SK-N-SH (cell line): Measurements from ENCODE around the gene IL6ST. TPM values are rescaled to one million over a fixed set of nuclear protein-coding genes. Genes with fewer than 3 reads are reported as not detected.

Source experiments
- CTCF ChIA-PET: fragments of 300-600, 350-600 bp; formaldehyde crosslinking; extraction: SDS; loops from one replicate; lab custom pipeline; 2021; lab: Yijun Ruan, JAX
- POLR2A ChIA-PET: fragments of 350-600 bp; sonication (Branson Sonifier 250); formaldehyde crosslinking; extraction: SDS; loops from one replicate; lab custom pipeline; 2020; ENCODE audit warnings: antibody characterized with exemption, inconsistent platforms; lab: Yijun Ruan, JAX
- DNase-seq: peaks from one replicate; pipeline ENCODE4 v3.0.0; 2012
- H2AFZ ChIP-seq: fragments of 200-600 bp; sonication (generic); 2 replicates; pipeline ENCODE4 v1.8.1; 2016; ENCODE audit warnings: antibody characterized with exemption, mild to moderate bottlenecking, low read depth
- H3F3A ChIP-seq: fragments of 200-600 bp; sonication (generic); replicated peaks from 2 replicates; pipeline ENCODE3; 2016; ENCODE audit warnings: antibody characterized with exemption, mild to moderate bottlenecking; ENCODE audit not compliant: insufficient read depth
- H3K27ac ChIP-seq, 2 experiments: fragments of 200-500 bp in 1 of 2; fragments of 200-600 bp in 1 of 2; sonication (Bioruptor generic) in 1 of 2; sonication (generic), shearing (Covaris generic) in 1 of 2; 2 replicates each; pipeline versions ENCODE4 v1.5.1 to v1.6.1; 2014 to 2016; ENCODE audit warnings: low read depth in 2 of 2, inconsistent platforms in 1 of 2, low read length in 1 of 2, mild to moderate bottlenecking in 1 of 2, mixed read lengths in 1 of 2
- H3K27me3 ChIP-seq: fragments of 200-600 bp; sonication (generic), shearing (Covaris generic); 2 replicates; pipeline ENCODE4 v1.6.1; 2016; ENCODE audit warnings: mixed run types; ENCODE audit not compliant: insufficient read depth
- H3K36me3 ChIP-seq, 2 experiments: fragments of 200-500 bp in 1 of 2; fragments of 200-600 bp in 1 of 2; sonication (Bioruptor generic) in 1 of 2; sonication (generic) in 1 of 2; replicated peaks in 1 of 2; 2 replicates each; pipeline versions ENCODE3 to v1.5.1; 2014 to 2016; ENCODE audit warnings: low read length in 1 of 2, mild to moderate bottlenecking in 1 of 2; ENCODE audit not compliant: insufficient read depth in 2 of 2, control insufficient read depth in 1 of 2
- H3K4me1 ChIP-seq, 2 experiments: fragments of 200-500 bp in 1 of 2; fragments of 200-600 bp in 1 of 2; sonication (Bioruptor generic) in 1 of 2; sonication (generic), shearing (Covaris generic) in 1 of 2; 2 replicates each; pipeline versions ENCODE4 v1.5.1 to v1.6.1; 2014 to 2016; ENCODE audit warnings: low read depth in 1 of 2, low read length in 1 of 2, mixed run types in 1 of 2; ENCODE audit not compliant: insufficient read depth in 2 of 2, control insufficient read depth in 1 of 2
- H3K4me2 ChIP-seq: fragments of 200-600 bp; sonication (generic), shearing (Covaris generic); 2 replicates; pipeline ENCODE4 v1.6.1; 2017; ENCODE audit warnings: mixed run types
- H3K4me3 ChIP-seq, 2 experiments: fragments of 200-500 bp in 1 of 2; fragments of 200-600 bp in 1 of 2; sonication (Bioruptor generic) in 1 of 2; sonication (generic), shearing (Covaris generic) in 1 of 2; 2 replicates each; pipeline versions ENCODE4 v1.5.1 to v1.8.1; 2014 to 2016; ENCODE audit warnings: low read depth in 2 of 2, inconsistent platforms in 1 of 2, low read length in 1 of 2, mild to moderate bottlenecking in 1 of 2, mixed read lengths in 1 of 2, moderate library complexity in 1 of 2
- H3K79me2 ChIP-seq: fragments of 200-600 bp; sonication (generic); 2 replicates; pipeline ENCODE4 v1.8.1; 2017; ENCODE audit warnings: mild to moderate bottlenecking; ENCODE audit not compliant: insufficient read depth
- H3K9ac ChIP-seq: fragments of 200-600 bp; sonication (generic); 2 replicates; pipeline ENCODE4 v1.6.1; 2017; ENCODE audit warnings: mixed run types
- H3K9me2 ChIP-seq: fragments of 200-600 bp; sonication (generic); 2 replicates; pipeline ENCODE4 v1.6.1; 2017; ENCODE audit warnings: mixed run types
- H3K9me3 ChIP-seq: fragments of 200-600 bp; sonication (generic); 2 replicates; pipeline ENCODE4 v1.6.1; 2017; ENCODE audit warnings: mixed run types, mild to moderate bottlenecking, moderate library complexity
- H4K20me1 ChIP-seq: fragments of 200-600 bp; sonication (generic); 2 replicates; pipeline ENCODE4 v1.6.1; 2017; ENCODE audit warnings: mild to moderate bottlenecking, mixed run types; ENCODE audit not compliant: insufficient read depth
- CHD2 ChIP-seq: fragments of 150-350 bp; IDR thresholded peaks from 2 replicates; pipeline ENCODE4 v1.6.1; 2018; ENCODE audit warnings: low read length; ENCODE audit not compliant: partially characterized antibody
- CTCF ChIP-seq: fragments of 200-600 bp; sonication (generic); IDR thresholded peaks from 2 replicates; pipeline ENCODE4 v1.6.1; 2017; ENCODE audit warnings: antibody characterized with exemption, mild to moderate bottlenecking, moderate library complexity
- EP300 ChIP-seq, 2 experiments: IDR thresholded peaks; 2 replicates each; pipeline versions ENCODE4 v1.4.0 to v1.6.1; 2012; ENCODE audit warnings: borderline replicate concordance in 1 of 2, low read depth in 1 of 2, low read length in 1 of 2
- FOSL2 ChIP-seq: IDR thresholded peaks from 2 replicates; pipeline ENCODE4 v1.4.0; 2012; ENCODE audit warnings: low read depth, mild to moderate bottlenecking, moderate library complexity, borderline replicate concordance
- FOXJ3 ChIP-seq: sonication (generic); formaldehyde crosslinking; IDR thresholded peaks from 2 replicates; pipeline ENCODE4 v1.5.1; 2020; ENCODE audit warnings: mild to moderate bottlenecking, missing genetic modification reagents
- FOXM1 ChIP-seq: IDR thresholded peaks from 2 replicates; pipeline ENCODE4 v1.4.0; 2012; ENCODE audit warnings: low read depth, mild to moderate bottlenecking
- IRF3 ChIP-seq: fragments of 150-350 bp; IDR thresholded peaks from 2 replicates; pipeline ENCODE4 v1.6.1; 2016; ENCODE audit warnings: mild to moderate bottlenecking, low read depth, low read length
- JUND ChIP-seq: IDR thresholded peaks from 2 replicates; pipeline ENCODE4 v1.4.0; 2012
- MAX ChIP-seq: IDR thresholded peaks from 2 replicates; pipeline ENCODE4 v1.4.0; 2012; ENCODE audit warnings: low read depth
- MXI1 ChIP-seq: IDR thresholded peaks from 2 replicates; pipeline ENCODE4 v1.6.1; 2012; ENCODE audit warnings: mild to moderate bottlenecking, low read depth, low read length, improper control_type of control experiment
- NFIC ChIP-seq: IDR thresholded peaks from 2 replicates; pipeline ENCODE4 v1.4.0; 2012; ENCODE audit warnings: borderline replicate concordance
- NRF1 ChIP-seq: IDR thresholded peaks from 2 replicates; pipeline ENCODE4 v1.6.1; 2012; ENCODE audit warnings: low read depth, mild to moderate bottlenecking, low read length
- RFX5 ChIP-seq: IDR thresholded peaks from 2 replicates; pipeline ENCODE4 v1.6.1; 2012; ENCODE audit warnings: mild to moderate bottlenecking, improper control_type of control experiment, low read length
- RXRA ChIP-seq: IDR thresholded peaks from 2 replicates; pipeline ENCODE4 v1.4.0; 2012; ENCODE audit warnings: low read depth, mild to moderate bottlenecking, borderline replicate concordance
- SIN3A ChIP-seq: IDR thresholded peaks from 2 replicates; pipeline ENCODE4 v1.6.1; 2012; ENCODE audit warnings: low read depth, mild to moderate bottlenecking, low read length, moderate library complexity, borderline replicate concordance
- TAF1 ChIP-seq: IDR thresholded peaks from 2 replicates; pipeline ENCODE4 v1.6.1; 2012; ENCODE audit warnings: low read depth, mild to moderate bottlenecking, low read length, moderate library complexity, borderline replicate concordance
- WGBS: methylation state at CpG from one replicate; pipeline ENCODE4 v1.1.6; 2017; ENCODE audit warnings: low lambda C conversion rate; 5-methylcytosine and 5-hydroxymethylcytosine counted together
- polyA plus RNA-seq, 3 experiments: library from polyadenylated mRNA; depleted of rRNA; stranded (reverse); fragments of >200 nt; gene quantifications; 2 replicates each; pipeline ENCODE4 v1.2.3, GENCODE V29; 2012
- TF ChIP-seq, protein P1 (sequence below): IDR thresholded peaks from 2 replicates; pipeline ENCODE4 v1.4.0; 2012; ENCODE audit warnings: low read depth, borderline replicate concordance

Gene IL6ST
- polyA plus RNA-seq, 1 of the 3 experiments (the other 2 are of a cell fraction) = 16.0 TPM

DNA sequence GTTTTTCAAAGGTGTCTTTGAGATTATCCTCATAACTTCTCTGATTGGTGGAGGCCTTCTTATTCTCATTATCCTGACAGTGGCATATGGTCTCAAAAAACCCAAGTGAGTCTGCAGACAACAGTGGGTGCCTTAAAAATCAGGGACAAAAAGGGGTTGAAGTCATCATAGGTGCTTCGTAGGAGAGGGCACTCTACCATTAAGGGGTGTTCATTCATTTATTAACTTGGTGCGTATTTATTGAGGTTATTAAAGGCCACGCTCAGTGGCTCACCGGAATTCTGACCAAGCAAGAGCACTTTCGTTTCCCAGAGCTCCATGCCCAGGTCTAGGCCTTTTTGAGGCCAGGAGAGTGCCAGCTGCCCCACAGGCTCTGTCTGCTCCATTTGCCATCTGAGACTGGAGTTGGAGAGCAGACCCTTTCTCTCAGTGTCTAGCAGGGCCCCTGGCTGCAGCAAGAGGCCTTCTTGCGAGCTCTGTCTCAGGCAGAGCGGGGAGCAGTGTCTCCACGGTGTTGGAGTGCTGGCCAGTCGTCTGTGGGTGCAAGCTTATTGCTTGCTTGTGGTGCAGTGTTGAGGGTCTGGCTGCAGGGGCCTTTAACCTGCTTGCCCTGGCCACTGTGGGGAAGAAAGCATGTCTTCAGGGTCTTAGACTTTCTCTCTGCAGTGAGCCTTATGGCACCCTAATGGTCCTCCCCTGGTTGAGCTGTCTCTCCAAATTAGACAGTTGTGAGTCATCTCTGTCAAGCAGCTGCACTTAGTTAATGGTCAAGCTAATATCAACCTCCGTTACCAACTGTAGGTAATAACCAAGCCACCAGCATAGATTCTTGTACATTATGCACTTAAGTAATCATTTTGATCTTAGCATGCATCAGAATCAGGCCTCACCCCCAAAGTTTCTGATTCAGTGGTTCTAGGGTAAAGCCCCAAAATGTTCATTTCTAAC, 81.0 kb downstream of the IL6ST start:
- Histone ChIP-seq H2AFZ (no peak overlapping the region), H3K36me3 (no peaks in the 10 kb centered on the region), H3K4me2 (no peak overlapping the region), H4K20me1 (no peaks in the 10 kb centered on the region), H3K4me3 (no peak overlapping the region), H3K79me2 (no peaks in the 10 kb centered on the region), H3F3A (no peaks in the 10 kb centered on the region), H3K27me3 (no peaks in the 10 kb centered on the region; the same call in 1 of the 2 replicates), H3K9me3 (no peaks in the 10 kb centered on the region), H3K9me2 (no peaks in the 10 kb centered on the region), H3K27ac (no peak overlapping the region), H3K9ac (no peak overlapping the region), H3K4me1 (no peaks in the 10 kb centered on the region)
- POLR2A ChIA-PET = no interaction called here
- WGBS = 83% methylated on average over 7 of the region's 10 CpGs
- DNase-seq = no peak
- TF ChIP-seq, protein P1, sequence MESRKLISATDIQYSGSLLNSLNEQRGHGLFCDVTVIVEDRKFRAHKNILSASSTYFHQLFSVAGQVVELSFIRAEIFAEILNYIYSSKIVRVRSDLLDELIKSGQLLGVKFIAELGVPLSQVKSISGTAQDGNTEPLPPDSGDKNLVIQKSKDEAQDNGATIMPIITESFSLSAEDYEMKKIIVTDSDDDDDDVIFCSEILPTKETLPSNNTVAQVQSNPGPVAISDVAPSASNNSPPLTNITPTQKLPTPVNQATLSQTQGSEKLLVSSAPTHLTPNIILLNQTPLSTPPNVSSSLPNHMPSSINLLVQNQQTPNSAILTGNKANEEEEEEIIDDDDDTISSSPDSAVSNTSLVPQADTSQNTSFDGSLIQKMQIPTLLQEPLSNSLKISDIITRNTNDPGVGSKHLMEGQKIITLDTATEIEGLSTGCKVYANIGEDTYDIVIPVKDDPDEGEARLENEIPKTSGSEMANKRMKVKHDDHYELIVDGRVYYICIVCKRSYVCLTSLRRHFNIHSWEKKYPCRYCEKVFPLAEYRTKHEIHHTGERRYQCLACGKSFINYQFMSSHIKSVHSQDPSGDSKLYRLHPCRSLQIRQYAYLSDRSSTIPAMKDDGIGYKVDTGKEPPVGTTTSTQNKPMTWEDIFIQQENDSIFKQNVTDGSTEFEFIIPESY = no peak
- TF ChIP-seq FOXJ3 (CRISPR knock-in tag) (no peak), EP300 (IDR thresholded peaks at IDR 0.05; ENCODE audit: borderline replicate concordance in 1 of 2, low read depth in 1 of 2, low read length in 1 of 2) (no peak), NFIC (no peak), CHD2 (no peak), IRF3 (no peak), CTCF (no peak), FOSL2 (no peak), SIN3A (no peak), TAF1 (no peak), RFX5 (no peak), JUND (no peak), NRF1 (no peak), RXRA (no peak), MXI1 (no peak), FOXM1 (no peak), MAX (no peak)
- CTCF ChIA-PET = interaction anchor here (1.5 kb wide), 1 partner anchor 23 kb away, joined by 6 read pairs; no protein-coding TSS in a partner anchor
